NCI-H460 (cell line): ENCODE results near the gene PTPRD. TPM values are rescaled to one million over a fixed set of nuclear protein-coding genes. Genes with fewer than 3 reads are reported as not detected.
A peak's percentile ranks its signal among the peaks of the same experiment; 100 is the strongest.

Source experiments
- DNase-seq: peaks from one replicate; pipeline ENCODE4 v3.0.0-alpha.2; 2016; ENCODE audit warnings: low read depth; ENCODE audit errors: extremely low read depth
- total RNA-seq: library from RNA; depleted of rRNA; stranded (reverse); fragments of >200 nt; shearing (Covaris generic); gene quantifications from 2 replicates; pipeline ENCODE4 v1.2.3, GENCODE V29; 2014

PTPRD gene
- total RNA-seq, 1 experiment from 2014 or later: 45.3 TPM

- DNase-seq: no peak
Observed at GRCh38 chr9:8895106-8895860, 1717.5 kb downstream of the PTPRD start.

- DNase-seq: no peak
Observed at GRCh38 chr9:8890695-8891094, 1722.1 kb downstream of the PTPRD start.

GRCh38 chr9:8889100-8889499 lies 1723.7 kb downstream of the PTPRD start:
- no peak for DNase-seq

- DNase-seq: no peak
Observed at GRCh38 chr9:8888591-8888990, 1724.2 kb downstream of the PTPRD start.

- DNase-seq: no peak
Observed at GRCh38 chr9:8887369-8887768, 1725.4 kb downstream of the PTPRD start.

- DNase-seq: no peak
Observed at GRCh38 chr9:8883321-8883720, 1729.5 kb downstream of the PTPRD start.

- no peak for DNase-seq
Observed at GRCh38 chr9:8880060-8880459, 1732.7 kb downstream of the PTPRD start.

- no peak for DNase-seq
Observed at GRCh38 chr9:8879284-8879683, 1733.5 kb downstream of the PTPRD start.

- DNase-seq: no peak
Observed at GRCh38 chr9:8877753-8878494, 1734.9 kb downstream of the PTPRD start.

- DNase-seq: no peak
Observed at GRCh38 chr9:8876303-8876702, 1736.5 kb downstream of the PTPRD start.

GRCh38 chr9:8874482-8874881 lies 1738.3 kb downstream of the PTPRD start:
- no peak for DNase-seq

- DNase-seq: no peak
Observed at GRCh38 chr9:8872802-8873201, 1740.0 kb downstream of the PTPRD start.

GRCh38 chr9:8871796-8872445 lies 1740.9 kb downstream of the PTPRD start:
- no peak for DNase-seq

GRCh38 chr9:8871396-8871795 lies 1741.4 kb downstream of the PTPRD start:
- DNase-seq: no peak

- no peak for DNase-seq
Observed at GRCh38 chr9:8869812-8870211, 1743.0 kb downstream of the PTPRD start.

- DNase-seq: no peak
Observed at GRCh38 chr9:8868632-8869031, 1744.2 kb downstream of the PTPRD start.

GRCh38 chr9:8867148-8867547 lies 1745.7 kb downstream of the PTPRD start:
- no peak for DNase-seq

- peak; percentile 62 for DNase-seq
Observed at GRCh38 chr9:8864545-8864896, 1748.3 kb downstream of the PTPRD start.

- peak; percentile 71 for DNase-seq
Observed at GRCh38 chr9:8863886-8864544, 1748.8 kb downstream of the PTPRD start.

GRCh38 chr9:8863069-8863468 lies 1749.7 kb downstream of the PTPRD start:
- DNase-seq: no peak

GRCh38 chr9:8860925-8861324 lies 1751.9 kb downstream of the PTPRD start:
- peak; percentile 38 for DNase-seq
